NCI-H226 (cell line): ENCODE measurements around the gene GGA1.

ENCODE experiments used
- DNase-seq: peaks from one replicate; pipeline ENCODE4 v3.0.0-alpha.2; 2015

Gene GGA1

GRCh38 chr22:37608477-37609239 is at the start of gene GGA1:
Gene GGA1, plus strand, starts transcription at chr22:37608834. Its CDS starts 27 bp downstream, at chr22:37608861.
- DNase-seq: peak; percentile 90

GRCh38 chr22:37559521-37559900 is 49.1 kb upstream of the GGA1 start:
- no peak for DNase-seq

- DNase-seq: peak; percentile 49
Measured at GRCh38 chr22:37559901-37560607, 48.6 kb upstream of the GGA1 start, which contains the start of gene CDC42EP1. Gene CDC42EP1, plus strand, starts transcription at chr22:37560480. Its CDS starts 5,870 bp downstream, at chr22:37566350.

GRCh38 chr22:37560608-37561211 is 47.9 kb upstream of the GGA1 start:
- peak; percentile 39 for DNase-seq

GRCh38 chr22:37561212-37562048 is 47.2 kb upstream of the GGA1 start:
- peak; percentile 67 for DNase-seq

- DNase-seq: no peak
Measured at GRCh38 chr22:37562049-37562875, 46.4 kb upstream of the GGA1 start.

GRCh38 chr22:37563153-37564081 is 45.2 kb upstream of the GGA1 start:
- peak; percentile 90 for DNase-seq

- peak; percentile 59 for DNase-seq
Measured at GRCh38 chr22:37564111-37564711, 44.4 kb upstream of the GGA1 start.

- DNase-seq: no peak
Measured at GRCh38 chr22:37565830-37566229, 42.8 kb upstream of the GGA1 start.

- DNase-seq: no peak
Measured at GRCh38 chr22:37566329-37566837, 42.3 kb upstream of the GGA1 start.

GRCh38 chr22:37566903-37567798 is 41.5 kb upstream of the GGA1 start:
- peak; percentile 25 for DNase-seq

- DNase-seq: no peak
Measured at GRCh38 chr22:37568012-37568411, 40.6 kb upstream of the GGA1 start.

- DNase-seq: no peak
Measured at GRCh38 chr22:37568448-37569008, 40.1 kb upstream of the GGA1 start.

- DNase-seq: peak; percentile 41
Measured at GRCh38 chr22:37569009-37569920, 39.4 kb upstream of the GGA1 start.

- DNase-seq: no peak
Measured at GRCh38 chr22:37569921-37570660, 38.5 kb upstream of the GGA1 start.

- no peak for DNase-seq
Measured at GRCh38 chr22:37570661-37570976, 38.0 kb upstream of the GGA1 start.
